Neural progenitor cell (in vitro differentiated cells): ENCODE data around the gene POLD3.

Experiments used
- CTCF ChIP-seq: fragments of 200-600 bp; sonication (generic); IDR thresholded peaks from 2 replicates; pipeline ENCODE4 v1.5.1; 2017; ENCODE audit warnings: antibody characterized with exemption, mild to moderate bottlenecking
- EZH2 ChIP-seq: fragments of 200-600 bp; sonication (generic); IDR thresholded peaks from 2 replicates; pipeline ENCODE4 v1.6.1; 2017; ENCODE audit warnings: antibody characterized with exemption, mild to moderate bottlenecking, moderate library complexity
- EZH2phosphoT487 ChIP-seq: fragments of 200-600 bp; sonication (generic); IDR thresholded peaks from 2 replicates; pipeline ENCODE4 v1.6.1; 2017; ENCODE audit warnings: antibody characterized with exemption

- TF ChIP-seq CTCF: no peak
- no peak for TF ChIP-seq EZH2
- TF ChIP-seq EZH2phosphoT487: no peak
These were observed 33.7 kb downstream of the POLD3 start for GRCh38 chr11:74626130-74626529.
